ENCODE results near the gene HNRNPA0.

GRCh38 chr5:137753691-137754187 lies 424 bp downstream of the HNRNPA0 start:
- no peak for TF ChIP-seq CTCF (IDR thresholded peaks at IDR 0.05)
- no peak for TF ChIP-seq POLR2A (IDR thresholded peaks at IDR 0.05)
